Erythroblast (primary cell): ENCODE measurements around the gene OXSM.

ENCODE experiments used
- GATA1 ChIP-seq: IDR thresholded peaks from 2 replicates; pipeline ENCODE4 v1.6.1; 2011; ENCODE audit warnings: low read depth, mild to moderate bottlenecking, control low read depth, low read length, moderate library complexity
- POLR2A ChIP-seq: IDR thresholded peaks from 2 replicates; pipeline ENCODE4 v1.6.1; 2011; ENCODE audit warnings: mild to moderate bottlenecking, low read length

- TF ChIP-seq POLR2A, result no peak
- no peak for TF ChIP-seq GATA1
These were observed 31.1 kb downstream of the OXSM start for GRCh38 chr3:25820816-25821486.
